Keratinocyte (primary cell): ENCODE data around the gene PNMT.

Experiments used
- CTCF ChIP-seq, 3 experiments: IDR thresholded peaks in 1 of 3; conservative IDR thresholded peaks in 1 of 3; optimal IDR thresholded peaks in 1 of 3; 2 replicates in 2 of 3; 3 replicates in 1 of 3; pipeline versions ENCODE3 to v1.5.1; 2011; ENCODE audit warnings: low read length in 3 of 3, mild to moderate bottlenecking in 3 of 3, moderate library complexity in 2 of 3, control low read depth in 1 of 3, inconsistent platforms in 1 of 3; ENCODE audit not compliant: insufficient read depth in 2 of 3; ENCODE audit errors: extremely low read depth in 1 of 3
- EZH2 ChIP-seq: IDR thresholded peaks from one replicate; pipeline ENCODE4 v1.6.1; 2012; ENCODE audit warnings: inconsistent platforms, mild to moderate bottlenecking, low read length, moderate library complexity

GRCh38 chr17:39664581-39665561 is 3.4 kb upstream of the PNMT start, which contains the start of gene TCAP:
- TF ChIP-seq CTCF (optimal IDR thresholded peaks at IDR 0.05 in 1 of 3, IDR thresholded peaks at IDR 0.05 in 1 of 3, conservative IDR thresholded peaks at IDR 0.05 in 1 of 3; ENCODE audit: extremely low read depth in 1 of 3, insufficient read depth in 2 of 3, low read length in 3 of 3) (no peak), EZH2 (no peak)
